CD14-positive monocyte (primary cell): ENCODE measurements around the gene LRRTM3. TPM values are rescaled to one million over a fixed set of nuclear protein-coding genes. Genes with fewer than 3 reads are reported as not detected.

Experiments used
- DNase-seq, 3 donors: peaks; one replicate each; pipeline ENCODE4 v3.0.0-alpha.2; 2011 to 2022
- H2AFZ ChIP-seq: 2 replicates; pipeline ENCODE4 v1.6.0; 2012; ENCODE audit warnings: mild to moderate bottlenecking, low read depth, low read length, inconsistent platforms; ENCODE audit not compliant: insufficient read depth, poor library complexity, severe bottlenecking
- H3K27ac ChIP-seq, 2 donors: 1 replicate in 1 of 2; 2 replicates in 1 of 2; pipeline ENCODE4 v1.5.1; 2012 to 2013; ENCODE audit warnings: low read length in 2 of 2, control low read depth in 1 of 2, inconsistent platforms in 1 of 2, low read depth in 1 of 2, mild to moderate bottlenecking in 1 of 2
- H3K27me3 ChIP-seq, 2 donors: one replicate each; pipeline versions ENCODE4 v1.6.0 to v1.6.1; 2011 to 2013; ENCODE audit warnings: low read length in 2 of 2; ENCODE audit not compliant: control insufficient read depth in 2 of 2, insufficient read depth in 2 of 2
- H3K36me3 ChIP-seq, 2 donors: replicated peaks in 1 of 2; 1 replicate in 1 of 2; 2 replicates in 1 of 2; pipeline versions ENCODE4 v1.5.1 to v1.6.1; 2012 to 2013; ENCODE audit warnings: low read length in 2 of 2, control low read depth in 1 of 2, inconsistent platforms in 1 of 2, mild to moderate bottlenecking in 1 of 2; ENCODE audit not compliant: insufficient read depth in 2 of 2, control insufficient read depth in 1 of 2
- H3K4me1 ChIP-seq, 2 donors: 1 replicate in 1 of 2; 2 replicates in 1 of 2; pipeline versions ENCODE4 v1.5.1 to v1.6.1; 2012 to 2013; ENCODE audit warnings: low read length in 2 of 2, control low read depth in 1 of 2, inconsistent platforms in 1 of 2, mild to moderate bottlenecking in 1 of 2, moderate library complexity in 1 of 2; ENCODE audit not compliant: insufficient read depth in 2 of 2, control insufficient read depth in 1 of 2
- H3K4me2 ChIP-seq: replicated peaks from 2 replicates; pipeline ENCODE3; 2012; ENCODE audit warnings: low read length, moderate library complexity, mild to moderate bottlenecking; ENCODE audit not compliant: poor library complexity, severe bottlenecking; ENCODE audit errors: extremely low read depth
- H3K4me3 ChIP-seq, 3 experiments: fragments of 200-600 bp in 1 of 3; sonication (generic) in 1 of 3; replicated peaks in 1 of 3; 1 replicate in 2 of 3; 2 replicates in 1 of 3; pipeline ENCODE4 v1.5.1; 2011 to 2013; ENCODE audit warnings: low read length in 3 of 3, mild to moderate bottlenecking in 3 of 3, control low read depth in 2 of 3, low read depth in 2 of 3, inconsistent platforms in 1 of 3, moderate library complexity in 1 of 3
- H3K79me2 ChIP-seq: 2 replicates; pipeline ENCODE4 v1.6.0; 2012; ENCODE audit warnings: mild to moderate bottlenecking, control low read depth, inconsistent platforms, low read length, moderate library complexity; ENCODE audit not compliant: insufficient read depth
- H3K9ac ChIP-seq: 2 replicates; pipeline ENCODE4 v1.6.0; 2017; ENCODE audit warnings: low read length, mild to moderate bottlenecking; ENCODE audit not compliant: insufficient read depth, poor library complexity, severe bottlenecking
- H3K9me3 ChIP-seq, 2 donors: replicated peaks in 1 of 2; 1 replicate in 1 of 2; 2 replicates in 1 of 2; pipeline versions ENCODE4 v1.5.1 to v1.6.1; 2012 to 2013; ENCODE audit warnings: low read length in 2 of 2, control low read depth in 1 of 2; ENCODE audit not compliant: control insufficient read depth in 1 of 2, insufficient read depth in 1 of 2
- H4K20me1 ChIP-seq: 2 replicates; pipeline ENCODE4 v1.6.0; 2012; ENCODE audit warnings: mild to moderate bottlenecking, low read length, control low read depth, moderate library complexity; ENCODE audit not compliant: insufficient read depth
- H3K27ac Mint-ChIP-seq, 7 donors: one replicate each; pipeline ENCODE4 v1.8.0; 2020; ENCODE audit warnings: mild to moderate bottlenecking in 7 of 7, mixed read lengths in 7 of 7, moderate library complexity in 6 of 7, inconsistent platforms in 2 of 7
- H3K27me3 Mint-ChIP-seq, 3 donors: one replicate each; pipeline ENCODE4 v1.8.0; 2021 to 2022; ENCODE audit warnings: low read depth in 3 of 3, mild to moderate bottlenecking in 3 of 3, mixed read lengths in 3 of 3, moderate library complexity in 3 of 3, inconsistent platforms in 1 of 3
- H3K36me3 Mint-ChIP-seq, 2 donors: one replicate each; pipeline ENCODE4 v1.8.0; 2020; ENCODE audit warnings: mixed read lengths in 2 of 2, inconsistent platforms in 1 of 2, mild to moderate bottlenecking in 1 of 2
- H3K4me1 Mint-ChIP-seq: one replicate; pipeline ENCODE4 v1.8.0; 2020; ENCODE audit warnings: mild to moderate bottlenecking, mixed read lengths
- H3K4me3 Mint-ChIP-seq, 2 donors: one replicate each; pipeline ENCODE4 v1.8.0; 2020; ENCODE audit warnings: mild to moderate bottlenecking in 2 of 2, mixed read lengths in 2 of 2, moderate library complexity in 1 of 2
- H3K9me3 Mint-ChIP-seq, 7 donors: one replicate each; pipeline ENCODE4 v1.8.0; 2020 to 2022; ENCODE audit warnings: mixed read lengths in 7 of 7, mild to moderate bottlenecking in 6 of 7, moderate library complexity in 6 of 7, inconsistent platforms in 2 of 7
- WGBS: methylation state at CpG from one replicate; pipeline ENCODE4 v1.1.5; 2013; ENCODE audit warnings: missing lambda C conversion rate; ENCODE audit not compliant: insufficient coverage; 5-methylcytosine and 5-hydroxymethylcytosine counted together
- intact Hi-C, 2 donors: fragments of 100-400 bp; cut with micrococcal nuclease; formaldehyde crosslinking; loops; one replicate each; pipeline versions ENCODE4 v1.15.0 to v1.15.1; 2023
- polyA plus RNA-seq, 3 donors: library from polyadenylated mRNA; depleted of rRNA in 1 of 3; unstranded in 2 of 3; stranded (reverse) in 1 of 3; fragments of 300-500 nt in 2 of 3; fragments of >200 nt in 1 of 3; fragmentation: Illumina TruSeq in 2 of 3; gene quantifications; 1 replicate in 2 of 3; 2 replicates in 1 of 3; pipeline ENCODE4 v1.2.3, GENCODE V29; 2012 to 2021
- TF ChIP-seq, protein P1 (sequence below): fragments of 200-600 bp; IDR thresholded peaks from one replicate; pipeline ENCODE4 v1.8.0; 2022; ENCODE audit warnings: antibody characterized with exemption, mild to moderate bottlenecking

LRRTM3 gene
- polyA plus RNA-seq, 3 donors: not detected

DNA sequence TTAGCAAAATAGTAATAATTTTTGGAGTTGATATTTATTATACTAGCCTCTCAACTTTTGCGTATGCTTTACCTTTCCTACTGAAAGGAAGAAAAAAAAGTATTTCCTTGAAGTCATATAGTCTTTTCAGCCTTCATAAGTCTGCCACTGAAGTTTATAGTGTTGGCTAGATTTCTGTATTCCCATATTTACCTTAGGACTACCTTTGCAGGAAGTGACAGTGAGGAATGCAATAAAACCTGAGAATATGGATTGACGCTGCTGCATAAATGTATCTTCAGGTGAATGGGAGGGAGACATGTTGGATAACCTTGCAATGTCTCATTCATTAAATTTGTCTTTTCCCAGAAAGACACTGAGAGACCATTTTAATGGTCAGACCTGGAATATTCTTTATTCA, 6.6 kb upstream of the LRRTM3 start:
- Mint-ChIP-seq H3K9me3 (peaks cover 0 to 3% (median 0%) of the 10 kb centered on the region in 7 donors), H3K4me1 (no peaks in the 10 kb centered on the region)

DNA sequence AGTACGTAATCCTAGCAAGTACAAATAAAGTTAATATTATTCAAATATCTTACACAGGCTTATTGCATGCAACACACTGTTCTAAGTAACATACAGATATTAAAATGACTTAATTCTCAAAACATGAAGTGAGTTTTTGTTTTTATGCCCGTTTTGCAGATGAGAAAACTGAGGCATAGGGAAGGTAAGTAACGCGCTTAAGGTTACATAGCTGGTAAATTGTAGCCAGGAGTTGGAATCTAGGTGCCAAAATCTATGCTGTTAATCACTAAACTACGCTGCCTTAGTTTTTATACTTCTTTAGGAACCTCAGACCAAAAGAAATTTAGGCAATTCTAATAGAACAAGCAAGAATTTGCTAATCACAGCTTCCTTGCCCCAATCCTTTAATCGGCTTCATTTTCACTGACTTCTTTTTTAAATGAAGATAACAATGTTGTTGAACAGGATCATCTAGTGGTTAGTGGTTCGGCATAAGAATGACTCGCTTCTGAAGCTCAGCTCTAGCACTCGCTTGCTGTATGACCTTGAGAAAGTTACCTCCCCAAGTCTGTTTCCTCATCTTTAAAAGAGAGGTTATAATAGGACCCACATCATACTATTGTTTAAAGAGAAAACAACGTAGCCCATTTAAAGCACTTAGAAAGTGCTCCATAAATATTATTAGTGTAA, 1.0 kb upstream of the LRRTM3 start:
- Histone ChIP-seq H3K4me2 (no peak overlapping the region), H2AFZ (no peak overlapping the region), H3K27ac (no peak overlapping the region), H3K4me3 (no peak overlapping the region), H3K79me2 (no peaks in the 10 kb centered on the region), H4K20me1 (no peaks in the 10 kb centered on the region), H3K9ac (no peak overlapping the region), H3K36me3 (no peaks in the 10 kb centered on the region), H3K4me1 (no peaks in the 10 kb centered on the region), H3K27me3 (peaks cover 41 to 51% of the 10 kb centered on the region in 2 donors), H3K9me3 (peaks cover 0 to 3% of the 10 kb centered on the region in 2 donors)
- no peak overlapping the region for H3K4me3 Mint-ChIP-seq
- no peak overlapping the region for H3K27ac Mint-ChIP-seq
- no peak for DNase-seq
- peaks cover 26 to 38% (median 33%) of the 10 kb centered on the region in 3 donors for H3K27me3 Mint-ChIP-seq
- no peaks in the 10 kb centered on the region for H3K9me3 Mint-ChIP-seq
- no CpG with 5 or more reads among the region's 10 CpGs for WGBS
- H3K36me3 Mint-ChIP-seq: no peaks in the 10 kb centered on the region
- H3K4me1 Mint-ChIP-seq: no peaks in the 10 kb centered on the region
- TF ChIP-seq, protein P1, sequence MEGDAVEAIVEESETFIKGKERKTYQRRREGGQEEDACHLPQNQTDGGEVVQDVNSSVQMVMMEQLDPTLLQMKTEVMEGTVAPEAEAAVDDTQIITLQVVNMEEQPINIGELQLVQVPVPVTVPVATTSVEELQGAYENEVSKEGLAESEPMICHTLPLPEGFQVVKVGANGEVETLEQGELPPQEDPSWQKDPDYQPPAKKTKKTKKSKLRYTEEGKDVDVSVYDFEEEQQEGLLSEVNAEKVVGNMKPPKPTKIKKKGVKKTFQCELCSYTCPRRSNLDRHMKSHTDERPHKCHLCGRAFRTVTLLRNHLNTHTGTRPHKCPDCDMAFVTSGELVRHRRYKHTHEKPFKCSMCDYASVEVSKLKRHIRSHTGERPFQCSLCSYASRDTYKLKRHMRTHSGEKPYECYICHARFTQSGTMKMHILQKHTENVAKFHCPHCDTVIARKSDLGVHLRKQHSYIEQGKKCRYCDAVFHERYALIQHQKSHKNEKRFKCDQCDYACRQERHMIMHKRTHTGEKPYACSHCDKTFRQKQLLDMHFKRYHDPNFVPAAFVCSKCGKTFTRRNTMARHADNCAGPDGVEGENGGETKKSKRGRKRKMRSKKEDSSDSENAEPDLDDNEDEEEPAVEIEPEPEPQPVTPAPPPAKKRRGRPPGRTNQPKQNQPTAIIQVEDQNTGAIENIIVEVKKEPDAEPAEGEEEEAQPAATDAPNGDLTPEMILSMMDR: no peak
- intact Hi-C loops: no loop called here

More for the DNA sequence above, 6.6 kb upstream of the LRRTM3 start:
- H3K27ac Mint-ChIP-seq: no peak overlapping the region
- H3K79me2 ChIP-seq: no peaks in the 10 kb centered on the region
- no peak overlapping the region for H3K4me2 ChIP-seq
- H2AFZ ChIP-seq: no peak overlapping the region
- H3K27me3 Mint-ChIP-seq: peaks cover 0 to 2% (median 2%) of the 10 kb centered on the region in 3 donors
- WGBS: no CpG with 5 or more reads among the region's 2 CpGs
- no peak overlapping the region for H3K27ac ChIP-seq
- H3K9ac ChIP-seq: no peak overlapping the region
- no peaks in the 10 kb centered on the region for H3K36me3 Mint-ChIP-seq
- H4K20me1 ChIP-seq: no peaks in the 10 kb centered on the region
- H3K4me3 Mint-ChIP-seq: no peak overlapping the region
- intact Hi-C loops: no loop called here
- H3K4me1 ChIP-seq: no peaks in the 10 kb centered on the region
- no peak for DNase-seq
- H3K9me3 ChIP-seq: no peaks in the 10 kb centered on the region
- H3K27me3 ChIP-seq: peaks cover 2 to 3% of the 10 kb centered on the region in 2 donors
- TF ChIP-seq, protein P1: no peak
- no peaks in the 10 kb centered on the region for H3K36me3 ChIP-seq
- H3K4me3 ChIP-seq: no peak overlapping the region
